ENCODE measurements around the gene AOX1.
"Not testable (repeated sequence)": the region's sequence is repeated elsewhere in the genome, so short reads cannot be mapped to it uniquely, and the experiment has no call there.

The AOX1 gene

DNA sequence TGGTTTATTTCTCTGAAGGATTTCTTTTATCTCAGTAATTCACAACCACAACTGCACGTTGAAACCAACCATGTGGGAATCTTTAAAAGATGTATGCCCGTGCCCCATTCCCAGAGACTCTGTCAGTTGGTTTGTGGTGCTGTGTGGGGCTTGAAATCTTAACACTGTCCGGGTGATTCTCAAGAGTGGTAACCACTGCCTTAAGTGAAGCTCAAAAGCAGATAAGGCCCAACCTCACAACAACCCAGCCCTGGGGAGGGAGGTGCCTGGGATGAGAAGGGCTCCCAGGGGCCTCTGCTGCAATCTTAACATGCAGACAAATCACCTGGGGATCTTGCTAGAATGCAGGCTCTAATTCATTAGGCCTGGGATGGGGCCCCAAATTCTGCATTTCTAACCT lies 13.4 kb downstream of the AOX1 start:
- FAIRE-seq (no peak), DNase-seq (ENCODE audit: insufficient read length, low spot score) (no peak)
- TF ChIP-seq SPI1 (IDR thresholded peaks at IDR 0.05; ENCODE audit: low read depth, low read length) (no peak), TAF1 (IDR thresholded peaks at IDR 0.05; ENCODE audit: low read depth, low read length) (no peak), POLR2AphosphoS5 (IDR thresholded peaks at IDR 0.05; ENCODE audit: low read depth, low read length) (no peak), POLR2A (IDR thresholded peaks at IDR 0.05; ENCODE audit: low read depth, low read length) (no peak), POU2F2 (IDR thresholded peaks at IDR 0.05; ENCODE audit: low read depth, low read length) (no peak), PAX5 (IDR thresholded peaks at IDR 0.05; ENCODE audit: insufficient read depth, low read length, severe bottlenecking) (no peak)

DNA sequence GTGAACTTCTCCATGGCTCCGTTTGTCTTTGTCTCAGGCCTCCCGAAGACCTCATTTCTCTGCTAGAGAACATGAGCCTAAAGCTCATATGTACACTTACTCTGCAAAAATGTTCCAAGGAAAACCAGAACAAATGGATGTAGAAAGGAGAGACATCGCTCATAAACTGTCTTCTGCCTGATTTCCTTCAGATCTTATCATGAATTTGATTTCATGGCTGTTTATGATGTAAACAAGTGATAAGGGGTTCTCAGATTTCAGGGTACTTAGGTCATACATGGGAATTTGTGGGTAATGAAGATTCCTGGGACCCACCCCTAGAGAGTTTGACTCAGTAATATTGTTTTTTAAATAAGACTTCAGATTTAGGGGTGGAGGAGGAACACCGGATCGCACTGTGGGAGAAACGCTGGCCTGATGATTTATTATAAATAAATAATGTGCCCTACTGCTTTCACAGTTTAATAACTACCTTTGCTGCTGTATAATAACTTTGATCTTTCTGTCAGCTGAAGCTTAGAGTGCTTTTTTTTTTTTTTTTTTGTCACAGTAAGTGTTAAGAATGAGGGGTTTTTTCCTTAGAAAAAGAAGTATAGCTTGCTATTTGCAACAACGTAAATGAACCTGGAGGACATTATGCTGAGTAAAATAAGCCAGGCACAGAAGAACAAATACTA lies 14.9 kb downstream of the AOX1 start:
- FAIRE-seq = no peak
- DNase-seq (ENCODE audit: insufficient read length, low spot score) = no peak

DNA sequence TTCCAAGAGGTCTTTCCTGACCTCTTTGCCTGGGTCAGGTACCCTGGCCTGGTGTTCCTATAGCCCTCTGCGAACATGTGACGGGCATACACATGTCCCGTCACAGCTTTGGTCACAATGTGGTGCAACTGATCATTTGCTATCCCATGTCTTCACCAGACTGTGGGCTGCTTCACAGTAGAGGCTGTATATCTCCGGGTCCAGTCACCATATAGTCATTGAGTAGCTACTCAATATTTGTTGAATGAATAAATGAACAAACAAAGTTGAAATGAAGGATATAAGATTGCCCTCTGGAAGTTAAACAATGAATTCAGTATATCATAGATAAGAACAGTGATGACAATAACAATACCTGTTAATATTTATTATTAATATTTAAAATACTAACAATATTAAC lies 16.8 kb downstream of the AOX1 start:
- TF ChIP-seq POLR2A (IDR thresholded peaks at IDR 0.05; ENCODE audit: low read depth, low read length) = no peak
- no peak for TF ChIP-seq TAF1 (IDR thresholded peaks at IDR 0.05; ENCODE audit: low read depth, low read length)
- no peak for TF ChIP-seq PAX5 (IDR thresholded peaks at IDR 0.05; ENCODE audit: insufficient read depth, low read length, severe bottlenecking)
- no peak for TF ChIP-seq POLR2AphosphoS5 (IDR thresholded peaks at IDR 0.05; ENCODE audit: low read depth, low read length)
- no peak for TF ChIP-seq POU2F2 (IDR thresholded peaks at IDR 0.05; ENCODE audit: low read depth, low read length)
- TF ChIP-seq SPI1 (IDR thresholded peaks at IDR 0.05; ENCODE audit: low read depth, low read length) = no peak
- no peak for FAIRE-seq
- no peak for DNase-seq (ENCODE audit: insufficient read length, low spot score)

More for the DNA sequence above, 14.9 kb downstream of the AOX1 start:
- no peak for TF ChIP-seq POLR2AphosphoS5 (IDR thresholded peaks at IDR 0.05; ENCODE audit: low read depth, low read length)
- TF ChIP-seq TAF1 (IDR thresholded peaks at IDR 0.05; ENCODE audit: low read depth, low read length) = no peak
- TF ChIP-seq POLR2A (IDR thresholded peaks at IDR 0.05; ENCODE audit: low read depth, low read length) = no peak
- no peak for TF ChIP-seq SPI1 (IDR thresholded peaks at IDR 0.05; ENCODE audit: low read depth, low read length)
- no peak for TF ChIP-seq PAX5 (IDR thresholded peaks at IDR 0.05; ENCODE audit: insufficient read depth, low read length, severe bottlenecking)

DNA sequence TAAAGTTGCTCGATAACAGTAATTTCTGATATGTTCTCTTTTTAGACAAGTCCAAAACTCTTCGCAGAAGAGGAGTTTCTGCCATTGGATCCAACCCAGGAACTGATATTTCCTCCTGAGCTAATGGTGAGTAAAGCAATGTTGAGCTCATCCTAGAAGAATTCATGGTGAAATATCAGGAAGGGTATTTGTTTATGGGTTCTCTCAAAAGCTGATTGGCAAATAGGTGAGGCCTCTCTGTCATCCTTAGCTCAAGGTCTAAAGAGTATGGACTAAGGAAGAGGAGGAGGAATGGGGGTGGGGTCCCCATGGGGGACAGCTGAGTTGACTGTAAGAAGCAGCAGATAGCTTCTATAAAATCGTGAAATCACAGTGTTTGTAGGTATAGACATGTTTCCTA lies 18.2 kb downstream of the AOX1 start:
- FAIRE-seq = no peak
- no peak for TF ChIP-seq PAX5 (IDR thresholded peaks at IDR 0.05; ENCODE audit: insufficient read depth, low read length, severe bottlenecking)
- no peak for TF ChIP-seq POLR2AphosphoS5 (IDR thresholded peaks at IDR 0.05; ENCODE audit: low read depth, low read length)
- no peak for TF ChIP-seq POLR2A (IDR thresholded peaks at IDR 0.05; ENCODE audit: low read depth, low read length)
- TF ChIP-seq TAF1 (IDR thresholded peaks at IDR 0.05; ENCODE audit: low read depth, low read length) = no peak
- no peak for TF ChIP-seq POU2F2 (IDR thresholded peaks at IDR 0.05; ENCODE audit: low read depth, low read length)
- no peak for DNase-seq (ENCODE audit: insufficient read length, low spot score)

DNA sequence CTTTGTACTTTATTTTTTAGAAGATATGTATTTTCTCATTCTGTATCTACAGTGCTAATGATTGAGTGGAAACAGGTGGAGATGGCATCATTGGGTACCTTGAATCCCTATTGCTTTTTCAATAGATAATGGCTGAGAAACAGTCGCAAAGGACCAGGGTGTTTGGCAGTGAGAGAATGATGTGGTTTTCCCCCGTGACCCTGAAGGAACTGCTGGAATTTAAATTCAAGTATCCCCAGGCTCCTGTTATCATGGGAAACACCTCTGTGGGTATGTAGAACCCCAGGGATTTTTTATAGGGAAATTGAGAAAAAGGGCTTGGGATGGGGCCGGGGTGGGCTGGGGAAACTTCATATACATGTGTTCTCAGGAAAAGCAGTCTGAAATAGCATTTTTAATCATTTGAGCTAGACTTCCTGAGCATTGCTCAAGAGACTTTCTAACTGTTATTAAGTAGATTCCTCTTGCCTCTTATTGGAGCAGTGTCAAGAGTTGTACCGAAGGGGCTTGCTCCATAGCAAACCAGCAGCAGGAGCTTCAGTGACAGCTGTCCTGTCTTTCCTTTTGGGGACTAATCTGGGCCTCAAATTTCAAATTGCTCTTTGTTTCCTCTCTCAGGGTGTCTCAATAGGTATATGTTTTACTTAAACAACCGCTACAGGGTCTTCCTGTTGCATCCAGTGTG lies 18.9 kb downstream of the AOX1 start:
- FAIRE-seq = no peak
- TF ChIP-seq POLR2AphosphoS5 (IDR thresholded peaks at IDR 0.05; ENCODE audit: low read depth, low read length) = no peak
- TF ChIP-seq SPI1 (IDR thresholded peaks at IDR 0.05; ENCODE audit: low read depth, low read length) = no peak
- TF ChIP-seq TAF1 (IDR thresholded peaks at IDR 0.05; ENCODE audit: low read depth, low read length) = no peak
- TF ChIP-seq POU2F2 (IDR thresholded peaks at IDR 0.05; ENCODE audit: low read depth, low read length) = no peak
- TF ChIP-seq PAX5 (IDR thresholded peaks at IDR 0.05; ENCODE audit: insufficient read depth, low read length, severe bottlenecking) = no peak
- no peak for TF ChIP-seq POLR2A (IDR thresholded peaks at IDR 0.05; ENCODE audit: low read depth, low read length)
- DNase-seq (ENCODE audit: insufficient read length, low spot score) = no peak

DNA sequence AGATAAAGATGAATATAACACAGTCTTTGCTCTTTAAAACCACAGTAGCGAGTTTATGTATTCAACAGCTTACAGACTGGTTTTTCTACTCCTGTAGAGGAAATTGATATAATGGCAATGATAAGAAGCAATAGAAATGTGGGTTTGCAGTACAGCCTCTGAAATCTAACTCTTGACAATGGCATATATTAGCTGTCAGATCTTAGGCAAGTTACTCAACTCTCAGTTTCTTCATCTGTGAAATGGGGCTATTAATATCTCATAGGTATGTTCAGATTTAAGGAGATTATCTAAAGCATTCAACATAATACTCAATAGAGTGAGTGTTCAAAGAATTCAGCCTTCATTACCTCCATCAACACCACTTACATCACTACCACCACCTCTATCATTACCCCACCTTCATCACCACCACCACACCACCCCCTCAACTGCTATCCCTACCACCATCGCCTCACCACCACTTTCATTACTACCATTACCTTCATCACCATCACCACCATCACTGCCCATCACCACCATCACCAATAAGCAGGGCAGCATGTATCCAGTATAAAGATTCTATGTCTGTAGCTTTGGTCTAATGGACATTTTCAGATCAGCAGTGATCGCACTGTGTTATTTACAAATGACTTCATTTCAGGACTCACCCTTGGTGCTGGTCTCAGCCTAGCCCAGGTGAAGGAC lies 22.7 kb downstream of the AOX1 start:
- FAIRE-seq = no peak
- DNase-seq (ENCODE audit: insufficient read length, low spot score) = no peak
- TF ChIP-seq POLR2AphosphoS5 (IDR thresholded peaks at IDR 0.05; ENCODE audit: low read depth, low read length) = no peak
- TF ChIP-seq TAF1 (IDR thresholded peaks at IDR 0.05; ENCODE audit: low read depth, low read length) = no peak
- no peak for TF ChIP-seq POLR2A (IDR thresholded peaks at IDR 0.05; ENCODE audit: low read depth, low read length)
- TF ChIP-seq SPI1 (IDR thresholded peaks at IDR 0.05; ENCODE audit: low read depth, low read length) = no peak
- no peak for TF ChIP-seq POU2F2 (IDR thresholded peaks at IDR 0.05; ENCODE audit: low read depth, low read length)
- TF ChIP-seq PAX5 (IDR thresholded peaks at IDR 0.05; ENCODE audit: insufficient read depth, low read length, severe bottlenecking) = no peak

DNA sequence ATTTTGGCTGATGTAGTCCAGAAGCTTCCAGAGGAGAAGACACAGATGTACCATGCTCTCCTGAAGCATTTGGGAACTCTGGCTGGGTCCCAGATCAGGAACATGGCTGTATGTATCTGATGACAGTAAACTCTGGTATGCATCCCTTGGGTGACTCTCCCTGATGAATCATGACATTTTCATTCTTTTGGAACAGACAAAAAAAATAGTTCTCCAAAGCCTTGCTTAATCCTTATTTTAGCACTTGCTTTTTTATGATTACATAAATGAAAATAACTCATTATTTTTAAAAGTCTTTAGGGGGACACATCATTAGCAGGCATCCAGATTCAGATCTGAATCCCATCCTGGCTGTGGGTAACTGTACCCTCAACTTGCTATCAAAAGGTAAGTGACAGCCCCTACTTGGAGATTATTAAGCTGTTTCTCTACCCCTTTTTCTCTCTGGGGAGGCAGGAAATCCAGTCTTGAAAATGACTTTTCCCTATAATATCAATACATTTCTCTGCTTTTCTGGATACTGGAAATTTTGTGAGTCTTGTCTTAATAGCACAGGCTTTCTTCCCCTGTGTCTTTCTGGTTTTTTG lies 23.3 kb downstream of the AOX1 start:
- TF ChIP-seq SPI1 (IDR thresholded peaks at IDR 0.05; ENCODE audit: low read depth, low read length) (no peak), POLR2AphosphoS5 (IDR thresholded peaks at IDR 0.05; ENCODE audit: low read depth, low read length) (no peak), TAF1 (IDR thresholded peaks at IDR 0.05; ENCODE audit: low read depth, low read length) (no peak), PAX5 (IDR thresholded peaks at IDR 0.05; ENCODE audit: insufficient read depth, low read length, severe bottlenecking) (no peak), POU2F2 (IDR thresholded peaks at IDR 0.05; ENCODE audit: low read depth, low read length) (no peak), POLR2A (IDR thresholded peaks at IDR 0.05; ENCODE audit: low read depth, low read length) (no peak)
- DNase-seq (ENCODE audit: insufficient read length, low spot score) (no peak), FAIRE-seq (no peak)

DNA sequence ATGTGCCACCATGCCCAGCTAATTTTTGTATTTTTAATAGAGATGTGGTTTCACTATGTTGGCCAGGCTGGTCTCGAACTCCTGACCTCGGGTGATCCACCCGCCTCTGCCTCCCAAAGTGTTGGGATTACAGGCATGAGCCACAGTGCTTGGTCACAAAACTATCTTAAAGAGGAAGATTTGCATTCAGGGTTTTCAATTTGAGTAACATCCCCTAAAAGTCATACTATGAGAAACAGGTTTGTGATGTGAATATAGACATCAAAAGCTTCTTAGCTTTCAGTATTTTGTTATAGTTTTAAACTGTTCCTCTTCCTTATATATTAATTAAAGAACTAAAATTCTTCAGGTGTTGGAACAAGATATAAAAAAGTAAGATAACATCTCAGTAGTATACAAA lies 24.4 kb downstream of the AOX1 start:
- FAIRE-seq; DNase-seq (ENCODE audit: insufficient read length, low spot score): not testable (repeated sequence)

DNA sequence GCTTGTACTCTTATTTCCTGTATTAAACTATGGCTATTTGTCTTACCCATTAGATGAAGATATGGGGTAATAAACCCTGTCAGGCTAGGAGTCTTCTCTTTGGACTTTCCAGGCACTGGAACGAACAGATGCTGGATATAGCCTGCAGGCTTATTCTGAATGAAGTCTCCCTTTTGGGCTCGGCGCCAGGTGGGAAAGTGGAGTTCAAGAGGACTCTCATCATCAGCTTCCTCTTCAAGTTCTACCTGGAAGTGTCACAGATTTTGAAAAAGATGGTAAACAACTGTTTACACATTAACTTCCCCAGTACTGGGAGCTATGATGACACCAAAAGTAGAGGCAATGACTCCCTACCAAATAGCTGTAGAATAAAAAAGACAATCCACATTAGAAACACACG lies 27.9 kb downstream of the AOX1 start:
- no peak for TF ChIP-seq PAX5 (IDR thresholded peaks at IDR 0.05; ENCODE audit: insufficient read depth, low read length, severe bottlenecking)
- no peak for TF ChIP-seq TAF1 (IDR thresholded peaks at IDR 0.05; ENCODE audit: low read depth, low read length)
- no peak for TF ChIP-seq POLR2AphosphoS5 (IDR thresholded peaks at IDR 0.05; ENCODE audit: low read depth, low read length)
- TF ChIP-seq SPI1 (IDR thresholded peaks at IDR 0.05; ENCODE audit: low read depth, low read length) = no peak
- TF ChIP-seq POU2F2 (IDR thresholded peaks at IDR 0.05; ENCODE audit: low read depth, low read length) = no peak
- no peak for TF ChIP-seq POLR2A (IDR thresholded peaks at IDR 0.05; ENCODE audit: low read depth, low read length)
- FAIRE-seq (no peak), DNase-seq (ENCODE audit: insufficient read length, low spot score) (no peak)

All from GM12891 (cell line).